H9 (cell line): ENCODE measurements around the gene TSPAN8. TPM values are rescaled to one million over a fixed set of nuclear protein-coding genes. Genes with fewer than 3 reads are reported as not detected.

Experiments used
- DNase-seq: peaks from one replicate; pipeline ENCODE4 v3.0.0-alpha.2; 2017
- H2AFZ ChIP-seq: one replicate; pipeline ENCODE4 v1.6.1; 2013; ENCODE audit warnings: mild to moderate bottlenecking, low read length, control low read depth, moderate library complexity
- H2AK5ac ChIP-seq: 2 replicates; pipeline ENCODE4 v1.6.1; 2013; ENCODE audit warnings: low read length, control low read depth, mixed read lengths; ENCODE audit not compliant: insufficient read length
- H2BK120ac ChIP-seq: one replicate; pipeline ENCODE4 v1.6.1; 2013; ENCODE audit warnings: low read depth, mild to moderate bottlenecking, low read length, control low read depth, inconsistent platforms; ENCODE audit not compliant: poor library complexity, severe bottlenecking
- H2BK12ac ChIP-seq: 2 replicates; pipeline ENCODE4 v1.6.1; 2013; ENCODE audit warnings: low read length, control low read depth, mixed read lengths, low read depth; ENCODE audit not compliant: insufficient read length
- H2BK15ac ChIP-seq: 2 replicates; pipeline ENCODE4 v1.6.1; 2013; ENCODE audit warnings: low read depth, low read length, control low read depth
- H2BK20ac ChIP-seq: one replicate; pipeline ENCODE4 v1.6.1; 2013; ENCODE audit warnings: low read depth, mild to moderate bottlenecking, low read length, control low read depth, inconsistent platforms; ENCODE audit not compliant: poor library complexity, severe bottlenecking
- H2BK5ac ChIP-seq: 2 replicates; pipeline ENCODE4 v1.6.1; 2013; ENCODE audit warnings: low read length, control low read depth, mixed read lengths; ENCODE audit not compliant: insufficient read length
- H3K14ac ChIP-seq: 2 replicates; pipeline ENCODE4 v1.6.1; 2013; ENCODE audit warnings: low read length, control low read depth; ENCODE audit not compliant: insufficient read depth
- H3K18ac ChIP-seq: 2 replicates; pipeline ENCODE4 v1.6.1; 2013; ENCODE audit warnings: low read depth, mild to moderate bottlenecking, mixed read lengths, low read length, control low read depth; ENCODE audit not compliant: insufficient read length
- H3K23ac ChIP-seq: 2 replicates; pipeline ENCODE4 v1.6.1; 2013; ENCODE audit warnings: low read length, control low read depth, mixed read lengths, low read depth; ENCODE audit not compliant: insufficient read length
- H3K23me2 ChIP-seq: 2 replicates; pipeline ENCODE4 v1.6.1; 2013; ENCODE audit warnings: low read depth, mild to moderate bottlenecking, mixed read lengths, low read length, control low read depth; ENCODE audit not compliant: insufficient read length, poor library complexity, severe bottlenecking
- H3K27ac ChIP-seq: 2 replicates; pipeline ENCODE4 v1.5.1; 2013; ENCODE audit warnings: low read length, control low read depth, mixed read lengths, low read depth; ENCODE audit not compliant: insufficient read length
- H3K27me3 ChIP-seq: 2 replicates; pipeline ENCODE4 v1.6.1; 2013; ENCODE audit warnings: low read length, control low read depth, inconsistent platforms; ENCODE audit not compliant: insufficient read depth
- H3K4ac ChIP-seq: 2 replicates; pipeline ENCODE4 v1.6.1; 2013; ENCODE audit warnings: low read depth, mild to moderate bottlenecking, control low read depth, inconsistent platforms, low read length, moderate library complexity
- H3K4me1 ChIP-seq: 2 replicates; pipeline ENCODE4 v1.6.1; 2013; ENCODE audit warnings: low read length, control low read depth, inconsistent platforms; ENCODE audit not compliant: insufficient read depth
- H3K4me2 ChIP-seq: 2 replicates; pipeline ENCODE4 v1.6.1; 2013; ENCODE audit warnings: low read length, control low read depth, mixed read lengths; ENCODE audit not compliant: insufficient read length, insufficient read depth
- H3K56ac ChIP-seq: 2 replicates; pipeline ENCODE4 v1.6.1; 2013; ENCODE audit warnings: low read depth, mild to moderate bottlenecking, mixed read lengths, low read length, control low read depth; ENCODE audit not compliant: insufficient read length
- H3K79me1 ChIP-seq: 2 replicates; pipeline ENCODE4 v1.6.1; 2013; ENCODE audit warnings: low read depth, mild to moderate bottlenecking, moderate library complexity, low read length, control low read depth, inconsistent platforms; ENCODE audit not compliant: insufficient read depth, poor library complexity, severe bottlenecking
- H3K79me2 ChIP-seq: 2 replicates; pipeline ENCODE4 v1.6.1; 2013; ENCODE audit warnings: low read length, control low read depth, inconsistent platforms; ENCODE audit not compliant: insufficient read depth
- H3K9ac ChIP-seq: 2 replicates; pipeline ENCODE4 v1.6.1; 2013; ENCODE audit warnings: low read length, control low read depth, mixed read lengths; ENCODE audit not compliant: insufficient read length; ENCODE audit errors: extremely low read depth
- H3K9me3 ChIP-seq: one replicate; pipeline ENCODE4 v1.6.1; 2013; ENCODE audit warnings: low read depth, low read length, inconsistent platforms; ENCODE audit not compliant: control insufficient read depth
- H3T11ph ChIP-seq: one replicate; pipeline ENCODE4 v1.6.1; 2013; ENCODE audit warnings: mild to moderate bottlenecking, low read length, control low read depth, inconsistent platforms
- H4K20me1 ChIP-seq: one replicate; pipeline ENCODE4 v1.6.1; 2013; ENCODE audit not compliant: control insufficient read depth, insufficient read length, insufficient read depth
- H4K5ac ChIP-seq: 2 replicates; pipeline ENCODE4 v1.6.1; 2013; ENCODE audit warnings: low read depth, mild to moderate bottlenecking, mixed read lengths, low read length, control low read depth; ENCODE audit not compliant: insufficient read length
- H4K8ac ChIP-seq: replicated peaks from 2 replicates; pipeline ENCODE4 v1.6.1; 2013; ENCODE audit warnings: low read length, control low read depth, mixed read lengths, low read depth; ENCODE audit not compliant: insufficient read length
- H4K91ac ChIP-seq: 2 replicates; pipeline ENCODE4 v1.6.1; 2013; ENCODE audit warnings: low read depth, mild to moderate bottlenecking, moderate library complexity, mixed read lengths, low read length, control low read depth; ENCODE audit not compliant: insufficient read length
- H3K27ac Mint-ChIP-seq, 3 experiments: 2 replicates in 2 of 3; 3 replicates in 1 of 3; pipeline ENCODE4 v1.8.0; 2020 to 2021; ENCODE audit warnings: mixed read lengths in 3 of 3, mild to moderate bottlenecking in 1 of 3, moderate library complexity in 1 of 3
- H3K27me3 Mint-ChIP-seq: 2 replicates; pipeline ENCODE4 v1.8.0; 2021; ENCODE audit warnings: low read depth, mild to moderate bottlenecking, moderate library complexity, mixed read lengths
- H3K36me3 Mint-ChIP-seq, 3 experiments: 2 replicates in 2 of 3; 3 replicates in 1 of 3; pipeline ENCODE4 v1.8.0; 2020 to 2021; ENCODE audit warnings: low read depth in 3 of 3, mixed read lengths in 3 of 3; ENCODE audit not compliant: insufficient read depth in 1 of 3
- H3K4me1 Mint-ChIP-seq, 2 experiments: 2 replicates each; pipeline ENCODE4 v1.8.0; 2020; ENCODE audit warnings: mixed read lengths in 2 of 2
- H3K4me3 Mint-ChIP-seq, 2 experiments: 2 replicates in 1 of 2; 3 replicates in 1 of 2; pipeline ENCODE4 v1.8.0; 2020 to 2021; ENCODE audit warnings: mild to moderate bottlenecking in 2 of 2, mixed read lengths in 2 of 2, moderate library complexity in 1 of 2
- H3K9me3 Mint-ChIP-seq, 2 experiments: 2 replicates in 1 of 2; 3 replicates in 1 of 2; pipeline ENCODE4 v1.8.0; 2020; ENCODE audit warnings: mild to moderate bottlenecking in 2 of 2, mixed read lengths in 2 of 2, moderate library complexity in 1 of 2
- WGBS: extraction: QIAGEN DNeasy Blood & Tissue Kit; methylation state at CpG from one replicate; pipeline ENCODE4 v1.1.7; 2013; ENCODE audit warnings: missing lambda C conversion rate, low lambda C conversion rate, mixed read lengths; ENCODE audit not compliant: insufficient read length; ENCODE audit errors: extremely low coverage; 5-methylcytosine and 5-hydroxymethylcytosine counted together
- total RNA-seq: library from RNA; stranded (reverse); gene quantifications from 2 replicates; pipeline ENCODE4 v1.2.1, GENCODE V29; 2021
- TF ChIP-seq, protein P1 (sequence below): fragments of 200-600 bp; sonication (generic); conservative IDR thresholded peaks from 3 replicates; pipeline ENCODE4 v1.8.0; 2021; ENCODE audit warnings: antibody characterized with exemption, mild to moderate bottlenecking

The TSPAN8 gene
- total RNA-seq, 1 experiment from 2014 or later, result not detected

- H3K36me3 Mint-ChIP-seq, result peaks cover 2 to 9% (median 4%) of the 10 kb centered on the region in 3 experiments; a peak in 5 of 7 replicates
- H3K27me3 Mint-ChIP-seq, result no peaks in the 10 kb centered on the region
Observed at GRCh38 chr12:71170456-71170855, 12.7 kb upstream of the TSPAN8 start.

More at GRCh38 chr12:71170456-71170855, 12.7 kb upstream of the TSPAN8 start:
- TF ChIP-seq, protein P1, sequence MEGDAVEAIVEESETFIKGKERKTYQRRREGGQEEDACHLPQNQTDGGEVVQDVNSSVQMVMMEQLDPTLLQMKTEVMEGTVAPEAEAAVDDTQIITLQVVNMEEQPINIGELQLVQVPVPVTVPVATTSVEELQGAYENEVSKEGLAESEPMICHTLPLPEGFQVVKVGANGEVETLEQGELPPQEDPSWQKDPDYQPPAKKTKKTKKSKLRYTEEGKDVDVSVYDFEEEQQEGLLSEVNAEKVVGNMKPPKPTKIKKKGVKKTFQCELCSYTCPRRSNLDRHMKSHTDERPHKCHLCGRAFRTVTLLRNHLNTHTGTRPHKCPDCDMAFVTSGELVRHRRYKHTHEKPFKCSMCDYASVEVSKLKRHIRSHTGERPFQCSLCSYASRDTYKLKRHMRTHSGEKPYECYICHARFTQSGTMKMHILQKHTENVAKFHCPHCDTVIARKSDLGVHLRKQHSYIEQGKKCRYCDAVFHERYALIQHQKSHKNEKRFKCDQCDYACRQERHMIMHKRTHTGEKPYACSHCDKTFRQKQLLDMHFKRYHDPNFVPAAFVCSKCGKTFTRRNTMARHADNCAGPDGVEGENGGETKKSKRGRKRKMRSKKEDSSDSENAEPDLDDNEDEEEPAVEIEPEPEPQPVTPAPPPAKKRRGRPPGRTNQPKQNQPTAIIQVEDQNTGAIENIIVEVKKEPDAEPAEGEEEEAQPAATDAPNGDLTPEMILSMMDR, result no peak
- no peaks in the 10 kb centered on the region for H3K23me2 ChIP-seq
- no peaks in the 10 kb centered on the region for H3K27me3 ChIP-seq
- Mint-ChIP-seq H3K27ac (no peak overlapping the region), H3K4me1 (no peaks in the 10 kb centered on the region), H3K4me3 (no peak overlapping the region), H3K9me3 (peaks cover 7 to 10% of the 10 kb centered on the region in 2 experiments)
- H3K4me2 ChIP-seq, result no peak overlapping the region
- H3K27ac ChIP-seq, result no peak overlapping the region
- no peak overlapping the region for H2BK12ac ChIP-seq
- no peak overlapping the region for H2BK120ac ChIP-seq
- no CpG with 5 or more reads among the region's 1 CpG for WGBS
- H2AK5ac ChIP-seq, result no peak overlapping the region
- H4K20me1 ChIP-seq, result no peaks in the 10 kb centered on the region
- DNase-seq, result no peak
- H3K9ac ChIP-seq, result no peak overlapping the region
- no peak overlapping the region for H3K4ac ChIP-seq
- no peak overlapping the region for H3K14ac ChIP-seq
- H2AFZ ChIP-seq, result no peak overlapping the region
- no peak overlapping the region for H4K5ac ChIP-seq
- no peak overlapping the region for H3T11ph ChIP-seq
- no peaks in the 10 kb centered on the region for H3K4me1 ChIP-seq
- no peak overlapping the region for H3K56ac ChIP-seq
- no peak overlapping the region for H4K91ac ChIP-seq
- no peak overlapping the region for H2BK5ac ChIP-seq
- no peak overlapping the region for H2BK20ac ChIP-seq
- H3K79me1 ChIP-seq, result no peaks in the 10 kb centered on the region
- H3K9me3 ChIP-seq, result no peaks in the 10 kb centered on the region
- H3K23ac ChIP-seq, result no peak overlapping the region
- no peaks in the 10 kb centered on the region for H3K79me2 ChIP-seq
- no peak overlapping the region for H4K8ac ChIP-seq
- no peak overlapping the region for H3K18ac ChIP-seq
- H2BK15ac ChIP-seq, result no peak overlapping the region
